Fibroblast of peridontal ligament (primary cell): ENCODE measurements around the gene MROH7.

ENCODE experiments used
- DNase-seq: peaks from one replicate; pipeline ENCODE4 v3.0.0-alpha.2; 2010; ENCODE audit errors: extremely low read depth

MROH7 gene

GRCh38 chr1:54640863-54641836, at the start of gene MROH7:
MROH7 (plus strand) TSS chr1:54641786; CDS start chr1:54652927, 11,141 bp downstream.
- no peak for DNase-seq

GRCh38 chr1:54593571-54594160, 47.9 kb upstream of the MROH7 start:
- no peak for DNase-seq

GRCh38 chr1:54594463-54594862, 47.1 kb upstream of the MROH7 start:
- no peak for DNase-seq

GRCh38 chr1:54595956-54596498, 45.6 kb upstream of the MROH7 start:
- no peak for DNase-seq

- no peak for DNase-seq
Measured at GRCh38 chr1:54596756-54597155, 44.8 kb upstream of the MROH7 start.

- DNase-seq = no peak
Measured at GRCh38 chr1:54597455-54598030, 44.0 kb upstream of the MROH7 start.

- DNase-seq = no peak
Measured at GRCh38 chr1:54599211-54599823, 42.3 kb upstream of the MROH7 start.

GRCh38 chr1:54600947-54601721, 40.5 kb upstream of the MROH7 start:
- DNase-seq = no peak

GRCh38 chr1:54601730-54602129, 39.9 kb upstream of the MROH7 start:
- DNase-seq = no peak

GRCh38 chr1:54602554-54602953, 39.0 kb upstream of the MROH7 start:
- DNase-seq = no peak

GRCh38 chr1:54603241-54603640, 38.3 kb upstream of the MROH7 start:
- DNase-seq = no peak

GRCh38 chr1:54604051-54604450, 37.5 kb upstream of the MROH7 start:
- DNase-seq = no peak

- no peak for DNase-seq
Measured at GRCh38 chr1:54604572-54605370, 36.8 kb upstream of the MROH7 start.

GRCh38 chr1:54606096-54606989, 35.2 kb upstream of the MROH7 start:
- DNase-seq = no peak

GRCh38 chr1:54606990-54607325, 34.6 kb upstream of the MROH7 start:
- no peak for DNase-seq

- no peak for DNase-seq
Measured at GRCh38 chr1:54607821-54608565, 33.6 kb upstream of the MROH7 start.

GRCh38 chr1:54608566-54609230, 32.9 kb upstream of the MROH7 start:
- DNase-seq = no peak

GRCh38 chr1:54609301-54609921, 32.2 kb upstream of the MROH7 start:
- DNase-seq = no peak
